ENCODE data around the gene LAPTM5. TPM values are rescaled to one million over a fixed set of nuclear protein-coding genes. Genes with fewer than 3 reads are reported as not detected.

Gene LAPTM5
- total and polyA plus RNA-seq, 10 donors: 419 to 747 (median 577) TPM

GRCh38 chr1:30724655-30725421 lies 32.7 kb downstream of the LAPTM5 start:
- Histone ChIP-seq H3K27me3 (replicated peaks in 1 of 7) (no peaks in the 10 kb centered on the region), H3K4me3 (no peak overlapping the region), H3K9me3 (no peaks in the 10 kb centered on the region), H3K27ac (no peak overlapping the region), H3K36me3 (peaks cover 0 to 62% (median 17%) of the 10 kb centered on the region in 6 donors), H3K4me1 (peaks cover 3 to 67% (median 36%) of the 10 kb centered on the region in 6 donors)
- WGBS, 5 donors: 82 to 96% (median 88%) methylated on average over 5 of the region's 5 CpGs
- TF ChIP-seq, protein P1, sequence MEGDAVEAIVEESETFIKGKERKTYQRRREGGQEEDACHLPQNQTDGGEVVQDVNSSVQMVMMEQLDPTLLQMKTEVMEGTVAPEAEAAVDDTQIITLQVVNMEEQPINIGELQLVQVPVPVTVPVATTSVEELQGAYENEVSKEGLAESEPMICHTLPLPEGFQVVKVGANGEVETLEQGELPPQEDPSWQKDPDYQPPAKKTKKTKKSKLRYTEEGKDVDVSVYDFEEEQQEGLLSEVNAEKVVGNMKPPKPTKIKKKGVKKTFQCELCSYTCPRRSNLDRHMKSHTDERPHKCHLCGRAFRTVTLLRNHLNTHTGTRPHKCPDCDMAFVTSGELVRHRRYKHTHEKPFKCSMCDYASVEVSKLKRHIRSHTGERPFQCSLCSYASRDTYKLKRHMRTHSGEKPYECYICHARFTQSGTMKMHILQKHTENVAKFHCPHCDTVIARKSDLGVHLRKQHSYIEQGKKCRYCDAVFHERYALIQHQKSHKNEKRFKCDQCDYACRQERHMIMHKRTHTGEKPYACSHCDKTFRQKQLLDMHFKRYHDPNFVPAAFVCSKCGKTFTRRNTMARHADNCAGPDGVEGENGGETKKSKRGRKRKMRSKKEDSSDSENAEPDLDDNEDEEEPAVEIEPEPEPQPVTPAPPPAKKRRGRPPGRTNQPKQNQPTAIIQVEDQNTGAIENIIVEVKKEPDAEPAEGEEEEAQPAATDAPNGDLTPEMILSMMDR (IDR thresholded peaks at IDR 0.05 in 8 of 11, conservative IDR thresholded peaks at IDR 0.05 in 3 of 11): no peak
- TF ChIP-seq POLR2A (IDR thresholded peaks at IDR 0.05) (no peak), POLR2AphosphoS5 (IDR thresholded peaks at IDR 0.05) (no peak)
- DNase-seq: no peak
- intact Hi-C loops (cut with DNase I; ENCODE audit: low total_unique reads): loop anchor here (10.0 kb wide), 1 partner anchor 190 kb away; no protein-coding TSS in a partner anchor

DNA sequence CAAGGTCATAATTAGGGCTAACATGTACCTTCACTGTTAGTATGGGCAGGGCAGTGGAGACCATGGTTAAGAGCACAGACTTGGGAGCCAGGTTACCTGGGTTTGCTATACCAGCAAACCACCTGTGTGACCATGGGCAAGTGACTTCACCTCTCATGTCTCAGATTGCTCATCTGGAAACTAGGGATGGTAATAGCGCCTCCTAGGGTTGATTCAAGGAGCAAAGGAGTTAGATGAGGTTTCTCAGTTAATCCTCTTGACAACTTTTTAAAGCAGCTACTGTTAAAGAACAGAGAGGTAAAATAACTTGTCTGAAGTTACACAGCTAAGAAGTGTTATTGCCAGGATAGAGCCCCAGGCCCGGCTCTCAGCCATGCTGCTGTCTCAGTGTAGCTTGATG lies 33.4 kb downstream of the LAPTM5 start:
- intact Hi-C loops (cut with DNase I; ENCODE audit: low total_unique reads): loop anchor here (10.0 kb wide), 1 partner anchor 191 kb away; no protein-coding TSS in a partner anchor
- Histone ChIP-seq H3K27me3 (replicated peaks in 1 of 7) (no peaks in the 10 kb centered on the region), H3K36me3 (peaks cover 0 to 62% (median 17%) of the 10 kb centered on the region in 6 donors), H3K4me3 (no peak overlapping the region), H3K4me1 (peaks cover 0 to 67% (median 36%) of the 10 kb centered on the region in 6 donors), H3K9me3 (no peaks in the 10 kb centered on the region), H3K27ac (no peak overlapping the region)
- TF ChIP-seq POLR2A (IDR thresholded peaks at IDR 0.05): no peak
- TF ChIP-seq, protein P1 (IDR thresholded peaks at IDR 0.05 in 8 of 11, conservative IDR thresholded peaks at IDR 0.05 in 3 of 11): peak in 1 of 11 experiments; percentile 25
- 88 to 97% (median 92%) methylated on average over 2 of the region's 2 CpGs for WGBS, 5 donors
- DNase-seq: no peak

- H3K4me3 ChIP-seq: no peak within 1 kb of the TSS
- no peak within 1 kb of the TSS for H3K27ac ChIP-seq
- no peaks in the 10 kb centered on the region for H3K27me3 ChIP-seq (replicated peaks in 1 of 7)
- WGBS, 5 donors: 84 to 91% (median 90%) methylated on average over 10 to 14 of the region's 14 CpGs
- intact Hi-C loops (cut with DNase I; ENCODE audit: low total_unique reads): loop anchor here (10.0 kb wide), 1 partner anchor 191 kb away; no protein-coding TSS in a partner anchor
- no peak for DNase-seq
- H3K4me1 ChIP-seq: peaks cover 0 to 65% (median 36%) of the 10 kb centered on the region in 6 donors
- H3K36me3 ChIP-seq: peaks cover 0 to 62% (median 17%) of the 10 kb centered on the region in 6 donors
- TF ChIP-seq, protein P1 (IDR thresholded peaks at IDR 0.05 in 8 of 11, conservative IDR thresholded peaks at IDR 0.05 in 3 of 11): no peak
- no peak for TF ChIP-seq POLR2A (IDR thresholded peaks at IDR 0.05)
- peak in 1 of 3 donors; percentile 47 for TF ChIP-seq POLR2AphosphoS5 (IDR thresholded peaks at IDR 0.05)
- H3K9me3 ChIP-seq: no peaks in the 10 kb centered on the region
Observed at GRCh38 chr1:30723331-30723755, 34.2 kb downstream of the LAPTM5 start, which contains the start of gene MATN1. TSS of gene MATN1 (minus strand) at chr1:30723585. CDS start at chr1:30723551, 34 bp downstream.

Data from spleen (tissue), 11 donors.